Activated T-cell treated with anti-CD3 and anti-CD28 coated beads, Interleukin-2, amount 50 U/mL, for 48 hours (primary cell): ENCODE data around the gene HLA-G.
"Not testable (repeated sequence)": the region's sequence is repeated elsewhere in the genome, so short reads cannot be mapped to it uniquely, and the experiment has no call there.

Experiments
- DNase-seq, 2 experiments: peaks; one replicate each; pipeline ENCODE4 v3.0.0-alpha.2; 2020

The HLA-G gene

GRCh38 chr6:29875257-29875656 is 47.6 kb downstream of the HLA-G start:
- DNase-seq = no peak

GRCh38 chr6:29875734-29876133 is 48.1 kb downstream of the HLA-G start:
- DNase-seq = not testable (repeated sequence)
